A673 (cell line): Measurements from ENCODE around the gene MAMSTR.

ENCODE experiments used
- CTCF ChIP-seq: fragments of 300-800, 200-600 bp; sonication (generic); conservative IDR thresholded peaks from 2 replicates; pipeline ENCODE4 v1.5.1; 2017; ENCODE audit warnings: low read depth, mild to moderate bottlenecking, antibody characterized with exemption, low read length, moderate library complexity, mixed read lengths
- EZH2 ChIP-seq: fragments of 200-600 bp; sonication (generic); IDR thresholded peaks from 2 replicates; pipeline ENCODE4 v1.6.1; 2017; ENCODE audit warnings: borderline replicate concordance, low read depth, mild to moderate bottlenecking, mixed read lengths, antibody characterized with exemption, low read length; ENCODE audit not compliant: poor library complexity, severe bottlenecking

- TF ChIP-seq CTCF (no peak), EZH2 (no peak)
Measured at GRCh38 chr19:48668761-48669160, 50.8 kb downstream of the MAMSTR start.
